HEK293 (cell line): ENCODE data around the gene TECPR2.

Source experiments
- CTCF ChIA-PET: fragments of 350-600 bp; formaldehyde crosslinking; extraction: SDS; loops from one replicate; lab custom pipeline; 2021; ENCODE audit warnings: antibody characterized with exemption; lab: Yijun Ruan, JAX
- POLR2A ChIA-PET: fragments of 300-600 bp; formaldehyde crosslinking; extraction: SDS; loops from one replicate; lab custom pipeline; 2020; ENCODE audit warnings: antibody characterized with exemption, inconsistent platforms; lab: Yijun Ruan, JAX
- H3K27ac ChIP-seq: fragments of 200-500 bp; sonication (Bioruptor generic); 2 replicates; pipeline ENCODE4 v1.5.1; 2014; ENCODE audit warnings: low read depth, low read length, control low read depth, inconsistent platforms; ENCODE audit errors: extremely low read depth
- H3K36me3 ChIP-seq, 2 experiments: fragments of 200-500 bp in 1 of 2; sonication (Bioruptor generic) in 1 of 2; 1 replicate in 1 of 2; 2 replicates in 1 of 2; pipeline ENCODE4 v1.5.1; 2014 to 2017; ENCODE audit warnings: inconsistent platforms in 2 of 2, low read length in 2 of 2; ENCODE audit not compliant: control insufficient read depth in 2 of 2, insufficient read depth in 1 of 2
- H3K4me1 ChIP-seq: fragments of 200-500 bp; sonication (Bioruptor generic); 2 replicates; pipeline ENCODE4 v1.5.1; 2014; ENCODE audit warnings: mild to moderate bottlenecking, low read length, inconsistent platforms; ENCODE audit not compliant: control insufficient read depth, insufficient read depth
- H3K4me3 ChIP-seq: 2 replicates; pipeline ENCODE4 v1.5.1; 2011; ENCODE audit warnings: low read depth, mild to moderate bottlenecking, control low read depth, low read length, moderate library complexity
- H3K9me3 ChIP-seq: fragments of 200-500 bp; sonication (Bioruptor generic); 2 replicates; pipeline ENCODE4 v1.5.1; 2014; ENCODE audit warnings: low read depth, low read length, inconsistent platforms; ENCODE audit not compliant: control insufficient read depth, insufficient read depth
- BCL11A ChIP-seq: fragments of 450-650 bp; formaldehyde crosslinking; IDR thresholded peaks from 2 replicates; pipeline ENCODE4 v1.5.1; 2016; ENCODE audit warnings: low read depth, missing biosample characterization, missing genetic modification characterization
- EGR2 ChIP-seq: fragments of 450-650 bp; formaldehyde crosslinking; IDR thresholded peaks from 2 replicates; pipeline ENCODE4 v1.5.1; 2016; ENCODE audit warnings: low read depth, missing biosample characterization, missing genetic modification characterization
- GLIS1 ChIP-seq: fragments of 450-650 bp; formaldehyde crosslinking; IDR thresholded peaks from 2 replicates; pipeline ENCODE4 v1.5.1; 2016; ENCODE audit warnings: missing biosample characterization, missing genetic modification characterization
- HIC1 ChIP-seq: fragments of 450-650 bp; formaldehyde crosslinking; IDR thresholded peaks from 2 replicates; pipeline ENCODE4 v1.5.1; 2016; ENCODE audit warnings: missing biosample characterization, missing genetic modification characterization
- MEIS1 ChIP-seq: sonication (generic); formaldehyde crosslinking; IDR thresholded peaks from 2 replicates; pipeline ENCODE4 v1.8.1; 2022; ENCODE audit warnings: missing genetic modification reagents, mild to moderate bottlenecking, borderline replicate concordance
- PATZ1 ChIP-seq: fragments of 450-650 bp; formaldehyde crosslinking; IDR thresholded peaks from 2 replicates; pipeline ENCODE4 v1.5.1; 2016; ENCODE audit warnings: missing biosample characterization, missing genetic modification characterization
- SP3 ChIP-seq: fragments of 450-650 bp; formaldehyde crosslinking; IDR thresholded peaks from 2 replicates; pipeline ENCODE4 v1.5.1; 2016; ENCODE audit warnings: missing biosample characterization, missing genetic modification characterization
- WT1 ChIP-seq: fragments of 450-650 bp; formaldehyde crosslinking; IDR thresholded peaks from 2 replicates; pipeline ENCODE4 v1.5.1; 2016; ENCODE audit warnings: missing biosample characterization, missing genetic modification characterization
- ZBTB17 ChIP-seq: fragments of 450-650 bp; formaldehyde crosslinking; IDR thresholded peaks from 2 replicates; pipeline ENCODE4 v1.5.1; 2016; ENCODE audit warnings: missing biosample characterization, missing genetic modification characterization
- ZBTB48 ChIP-seq: fragments of 450-650 bp; formaldehyde crosslinking; IDR thresholded peaks from 2 replicates; pipeline ENCODE4 v1.5.1; 2016; ENCODE audit warnings: missing biosample characterization, missing genetic modification characterization
- ZBTB8A ChIP-seq: fragments of 450-650 bp; formaldehyde crosslinking; IDR thresholded peaks from 2 replicates; pipeline ENCODE4 v1.5.1; 2016; ENCODE audit warnings: missing biosample characterization, missing genetic modification characterization
- ZEB2 ChIP-seq: fragments of 450-650 bp; formaldehyde crosslinking; IDR thresholded peaks from 2 replicates; pipeline ENCODE4 v1.5.1; 2016; ENCODE audit warnings: missing biosample characterization, missing genetic modification characterization
- ZFHX2 ChIP-seq: fragments of 450-650 bp; formaldehyde crosslinking; conservative IDR thresholded peaks from 2 replicates; pipeline ENCODE4 v1.5.1; 2016; ENCODE audit warnings: missing biosample characterization, missing genetic modification characterization
- ZFP41 ChIP-seq: fragments of 450-650 bp; formaldehyde crosslinking; IDR thresholded peaks from 2 replicates; pipeline ENCODE4 v1.5.1; 2016; ENCODE audit warnings: missing biosample characterization, missing genetic modification characterization, borderline replicate concordance
- ZIC2 ChIP-seq: fragments of 450-650 bp; formaldehyde crosslinking; IDR thresholded peaks from 2 replicates; pipeline ENCODE4 v1.5.1; 2016; ENCODE audit warnings: missing biosample characterization, missing genetic modification characterization
- ZNF16 ChIP-seq: fragments of 450-650 bp; formaldehyde crosslinking; IDR thresholded peaks from 2 replicates; pipeline ENCODE4 v1.5.1; 2016; ENCODE audit warnings: low read depth, missing biosample characterization, missing genetic modification characterization
- ZNF341 ChIP-seq: fragments of 450-650 bp; formaldehyde crosslinking; IDR thresholded peaks from 2 replicates; pipeline ENCODE4; 2016; ENCODE audit warnings: low read depth, missing biosample characterization, missing genetic modification characterization
- ZNF394 ChIP-seq: fragments of 450-650 bp; formaldehyde crosslinking; IDR thresholded peaks from 2 replicates; pipeline ENCODE4 v1.5.1; 2016; ENCODE audit warnings: missing biosample characterization, missing genetic modification characterization, mild to moderate bottlenecking, moderate library complexity, borderline replicate concordance
- ZNF398 ChIP-seq: fragments of 450-650 bp; formaldehyde crosslinking; IDR thresholded peaks from 2 replicates; pipeline ENCODE4 v1.5.1; 2017; ENCODE audit warnings: missing biosample characterization, missing genetic modification characterization
- ZNF423 ChIP-seq: fragments of 450-650 bp; formaldehyde crosslinking; IDR thresholded peaks from 2 replicates; pipeline ENCODE4 v1.5.1; 2016; ENCODE audit warnings: missing biosample characterization, missing genetic modification characterization
- ZNF473 ChIP-seq: fragments of 450-650 bp; formaldehyde crosslinking; IDR thresholded peaks from 2 replicates; pipeline ENCODE4 v1.5.1; 2017; ENCODE audit warnings: missing biosample characterization, missing genetic modification characterization
- ZNF596 ChIP-seq: fragments of 450-650 bp; IDR thresholded peaks from 2 replicates; pipeline ENCODE4 v1.5.0; 2018; ENCODE audit warnings: missing biosample characterization, mild to moderate bottlenecking, missing genetic modification characterization, moderate library complexity
- ZNF600 ChIP-seq: fragments of 450-650 bp; formaldehyde crosslinking; IDR thresholded peaks from 2 replicates; pipeline ENCODE4 v1.5.1; 2016; ENCODE audit warnings: missing biosample characterization, missing genetic modification characterization
- ZSCAN23 ChIP-seq: fragments of 450-650 bp; formaldehyde crosslinking; IDR thresholded peaks from 2 replicates; pipeline ENCODE4 v1.5.1; 2016; ENCODE audit warnings: missing biosample characterization, missing genetic modification characterization
- TF ChIP-seq, protein P1 (sequence below): fragments of 450-650 bp; formaldehyde crosslinking; IDR thresholded peaks from 2 replicates; pipeline ENCODE4 v1.5.1; 2016; ENCODE audit warnings: missing biosample characterization, missing genetic modification characterization

Gene TECPR2

DNA sequence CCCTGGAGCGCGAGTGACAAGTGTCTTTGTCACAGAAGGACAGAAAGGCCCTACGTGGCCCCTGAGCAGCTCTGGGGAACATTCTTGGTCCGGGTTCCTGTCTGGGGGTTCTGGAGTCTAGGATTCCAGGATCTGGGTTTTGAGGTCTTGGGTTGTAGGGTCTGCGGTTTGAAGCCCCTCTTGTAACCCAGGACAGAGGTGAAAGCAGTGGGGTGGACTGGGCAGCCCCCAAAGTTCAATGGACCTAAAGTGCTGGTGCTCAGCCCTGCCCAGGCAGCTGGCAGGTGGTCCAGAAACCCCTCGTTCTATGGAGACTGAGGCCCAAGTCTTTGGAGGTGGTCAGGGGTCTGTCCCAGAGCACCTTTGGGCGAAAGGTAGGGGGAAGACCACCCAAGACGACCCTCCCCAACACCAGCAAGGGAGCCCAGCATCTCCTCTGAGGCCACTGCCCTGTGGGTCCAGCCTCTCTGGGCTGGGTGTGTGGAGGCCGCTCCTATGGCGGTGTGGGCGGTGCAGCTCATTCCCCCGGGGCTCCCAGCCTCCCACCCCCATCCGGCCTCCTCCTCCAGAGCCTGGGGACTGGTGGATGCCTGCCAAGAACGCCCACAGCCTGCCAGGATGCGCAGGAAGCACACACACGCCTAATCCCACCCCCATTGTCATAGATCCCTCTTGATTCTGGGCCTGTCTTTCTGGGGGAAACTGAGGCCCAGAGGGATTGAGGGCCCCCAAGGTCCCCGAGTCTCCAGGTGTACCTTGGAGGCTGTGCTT is 177.0 kb downstream of the TECPR2 start (continued):
- no peak for TF ChIP-seq HIC1 (tag by site-specific recombination)
- peak; percentile 32; the same call in 1 of the 2 replicates for TF ChIP-seq ZEB2 (tag by site-specific recombination)
- no peak for TF ChIP-seq ZSCAN23 (tag by site-specific recombination)
- no peak for TF ChIP-seq ZNF596 (tag by site-specific recombination)
- no peak for TF ChIP-seq SP3
- peak; percentile 98 for TF ChIP-seq EGR2 (tag by site-specific recombination)
- no peak for TF ChIP-seq MEIS1 (CRISPR knock-in tag)
- no peak for TF ChIP-seq ZNF16
- peak; percentile 82 for TF ChIP-seq ZNF423 (tag by site-specific recombination)

GRCh38 chr14:102540315-102541028 is 177.7 kb downstream of the TECPR2 start:
- Histone ChIP-seq H3K9me3 (no peaks in the 10 kb centered on the region), H3K4me3 (no peak overlapping the region)
- CTCF ChIA-PET: interaction anchor here (0.6 to 0.8 kb wide), 2 partner anchors 10 to 16 kb away, joined by 3 read pairs; no protein-coding TSS in a partner anchor

More at GRCh38 chr14:102540315-102541028, 177.7 kb downstream of the TECPR2 start:
- TF ChIP-seq ZBTB17 (tag by site-specific recombination) (peak; percentile 83; the same call in 1 of the 2 replicates), ZFP41 (tag by site-specific recombination) (no peak), ZBTB8A (peak; percentile 43; the same call in 1 of the 2 replicates), ZBTB48 (no peak), WT1 (peak; percentile 52), GLIS1 (tag by site-specific recombination) (peak; percentile 45; the same call in 1 of the 2 replicates), ZIC2 (tag by site-specific recombination) (peak; percentile 73), EGR2 (tag by site-specific recombination) (peak; percentile 90), PATZ1 (peak; percentile 29; the same call in 1 of the 2 replicates), ZNF341 (tag by site-specific recombination) (peak; percentile 43), ZNF394 (tag by site-specific recombination) (peak; percentile 77), ZNF473 (tag by site-specific recombination) (no peak), BCL11A (tag by site-specific recombination) (no peak), ZNF600 (tag by site-specific recombination) (no peak), ZNF398 (peak; percentile 82), ZNF423 (tag by site-specific recombination) (no peak), ZFHX2 (tag by site-specific recombination) (peak; percentile 98)
- TF ChIP-seq, protein P1, sequence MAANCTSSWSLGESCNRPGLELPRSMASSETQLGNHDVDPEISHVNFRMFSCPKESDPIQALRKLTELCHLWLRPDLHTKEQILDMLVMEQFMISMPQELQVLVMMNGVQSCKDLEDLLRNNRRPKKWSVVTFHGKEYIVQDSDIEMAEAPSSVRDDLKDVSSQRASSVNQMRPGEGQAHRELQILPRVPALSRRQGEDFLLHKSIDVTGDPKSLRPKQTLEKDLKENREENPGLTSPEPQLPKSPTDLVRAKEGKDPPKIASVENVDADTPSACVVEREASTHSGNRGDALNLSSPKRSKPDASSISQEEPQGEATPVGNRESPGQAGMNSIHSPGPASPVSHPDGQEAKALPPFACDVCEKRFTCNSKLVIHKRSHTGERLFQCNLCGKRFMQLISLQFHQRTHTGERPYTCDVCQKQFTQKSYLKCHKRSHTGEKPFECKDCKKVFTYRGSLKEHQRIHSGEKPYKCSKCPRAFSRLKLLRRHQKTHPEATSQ (tag by site-specific recombination): no peak
- no peaks in the 10 kb centered on the region for H3K36me3 ChIP-seq
- H3K4me1 ChIP-seq: peaks cover 12% of the 10 kb centered on the region
- POLR2A ChIA-PET: interaction anchor here (1.7 kb wide), 1 partner anchor 16 kb away, joined by 4 read pairs; no protein-coding TSS in a partner anchor
- H3K27ac ChIP-seq: peak overlapping the region; percentile 58
